Eye (tissue), 1 donor: ENCODE data around the gene IGFBP2.
A peak's percentile ranks its signal among the peaks of the same experiment; 100 is the strongest.

Source experiments
- DNase-seq: peaks from one replicate; pipeline ENCODE4 v3.0.0-alpha.2; 2015

IGFBP2 gene

GRCh38 chr2:216616083-216616678 lies 17.0 kb upstream of the IGFBP2 start:
- no peak for DNase-seq

- DNase-seq, result no peak
These were observed 15.9 kb upstream of the IGFBP2 start for GRCh38 chr2:216617159-216617815.

- DNase-seq, result no peak
These were observed 14.4 kb upstream of the IGFBP2 start for GRCh38 chr2:216618785-216619184.

GRCh38 chr2:216619411-216620393 lies 13.5 kb upstream of the IGFBP2 start:
- DNase-seq, result peak; percentile 73

GRCh38 chr2:216620786-216621185 lies 12.4 kb upstream of the IGFBP2 start:
- peak; percentile 57 for DNase-seq

- no peak for DNase-seq
These were observed 11.9 kb upstream of the IGFBP2 start for GRCh38 chr2:216621292-216621691.

- DNase-seq, result no peak
These were observed 10.7 kb upstream of the IGFBP2 start for GRCh38 chr2:216622526-216622925.

GRCh38 chr2:216624251-216624650 lies 9.0 kb upstream of the IGFBP2 start:
- peak; percentile 46 for DNase-seq

- DNase-seq, result no peak
These were observed 6.9 kb upstream of the IGFBP2 start for GRCh38 chr2:216626168-216626874.

GRCh38 chr2:216626875-216627245 lies 6.4 kb upstream of the IGFBP2 start:
- no peak for DNase-seq

GRCh38 chr2:216629784-216630183 lies 3.4 kb upstream of the IGFBP2 start:
- no peak for DNase-seq

- peak; percentile 80 for DNase-seq
These were observed 771 bp upstream of the IGFBP2 start for GRCh38 chr2:216632346-216632951.

GRCh38 chr2:216633616-216634369 lies 573 bp downstream of the IGFBP2 start:
- DNase-seq, result peak; percentile 76

- peak; percentile 74 for DNase-seq
These were observed 1.3 kb downstream of the IGFBP2 start for GRCh38 chr2:216634370-216635148.

- peak; percentile 68 for DNase-seq
These were observed 2.0 kb downstream of the IGFBP2 start for GRCh38 chr2:216635171-216635570.

GRCh38 chr2:216635701-216636550 lies 2.7 kb downstream of the IGFBP2 start:
- DNase-seq, result peak; percentile 86

- DNase-seq, result peak; percentile 67
These were observed 3.6 kb downstream of the IGFBP2 start for GRCh38 chr2:216636551-216637450.

- DNase-seq, result no peak
These were observed 4.3 kb downstream of the IGFBP2 start for GRCh38 chr2:216637472-216637871.
